ENCODE data around the gene UTS2.

DNA sequence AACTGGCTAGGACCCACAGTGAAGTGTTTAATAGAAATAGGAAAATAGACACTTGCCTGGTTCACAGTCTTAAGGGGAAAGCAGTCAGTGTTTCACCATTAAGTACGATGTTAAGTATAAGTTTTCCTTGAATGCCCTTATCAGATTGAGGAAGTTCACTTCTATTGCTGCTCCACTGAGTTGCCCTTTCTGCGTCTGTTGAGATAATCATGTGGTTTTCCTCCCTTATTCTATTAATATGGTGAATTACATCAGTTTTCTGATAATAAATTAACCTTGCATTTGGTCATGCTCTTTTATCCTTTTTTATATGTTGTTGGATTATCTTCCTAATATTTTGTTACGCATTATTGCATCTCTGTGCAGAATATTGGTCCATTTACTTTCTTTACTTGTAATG lies 21.4 kb downstream of the UTS2 start:
- TF ChIP-seq, protein P1, sequence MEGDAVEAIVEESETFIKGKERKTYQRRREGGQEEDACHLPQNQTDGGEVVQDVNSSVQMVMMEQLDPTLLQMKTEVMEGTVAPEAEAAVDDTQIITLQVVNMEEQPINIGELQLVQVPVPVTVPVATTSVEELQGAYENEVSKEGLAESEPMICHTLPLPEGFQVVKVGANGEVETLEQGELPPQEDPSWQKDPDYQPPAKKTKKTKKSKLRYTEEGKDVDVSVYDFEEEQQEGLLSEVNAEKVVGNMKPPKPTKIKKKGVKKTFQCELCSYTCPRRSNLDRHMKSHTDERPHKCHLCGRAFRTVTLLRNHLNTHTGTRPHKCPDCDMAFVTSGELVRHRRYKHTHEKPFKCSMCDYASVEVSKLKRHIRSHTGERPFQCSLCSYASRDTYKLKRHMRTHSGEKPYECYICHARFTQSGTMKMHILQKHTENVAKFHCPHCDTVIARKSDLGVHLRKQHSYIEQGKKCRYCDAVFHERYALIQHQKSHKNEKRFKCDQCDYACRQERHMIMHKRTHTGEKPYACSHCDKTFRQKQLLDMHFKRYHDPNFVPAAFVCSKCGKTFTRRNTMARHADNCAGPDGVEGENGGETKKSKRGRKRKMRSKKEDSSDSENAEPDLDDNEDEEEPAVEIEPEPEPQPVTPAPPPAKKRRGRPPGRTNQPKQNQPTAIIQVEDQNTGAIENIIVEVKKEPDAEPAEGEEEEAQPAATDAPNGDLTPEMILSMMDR (conservative IDR thresholded peaks at IDR 0.05; ENCODE audit: low read depth, low read length), result no peak
- TF ChIP-seq EZH2 (IDR thresholded peaks at IDR 0.05; ENCODE audit: borderline replicate concordance, low read depth, low read length, poor library complexity, severe bottlenecking), result no peak

All from A673 (cell line).